Measurements from ENCODE around the gene ATP6V1G2.
"Not testable (repeated sequence)": the region's sequence is repeated elsewhere in the genome, so short reads cannot be mapped to it uniquely, and the experiment has no call there.

GRCh38 chr6:31499648-31500047 is 46.8 kb downstream of the ATP6V1G2 start:
- TF ChIP-seq EZH2 (IDR thresholded peaks at IDR 0.05; ENCODE audit: insufficient read depth, poor library complexity, severe bottlenecking); EZH2phosphoT487 (IDR thresholded peaks at IDR 0.05; ENCODE audit: insufficient read depth, low read depth): not testable (repeated sequence)

Measured in GM23248 (cell line).